GM11168 (cell line): ENCODE data around the gene KRT76.

Experiments used
- in situ Hi-C: fragments of 300-500 bp; cut with MboI; formaldehyde crosslinking; loops from one replicate; pipeline ENCODE4 v1.12.0; 2022; ENCODE audit warnings: low sequenced_read_pairs; ENCODE audit not compliant: unreplicated experiment

Gene KRT76

DNA sequence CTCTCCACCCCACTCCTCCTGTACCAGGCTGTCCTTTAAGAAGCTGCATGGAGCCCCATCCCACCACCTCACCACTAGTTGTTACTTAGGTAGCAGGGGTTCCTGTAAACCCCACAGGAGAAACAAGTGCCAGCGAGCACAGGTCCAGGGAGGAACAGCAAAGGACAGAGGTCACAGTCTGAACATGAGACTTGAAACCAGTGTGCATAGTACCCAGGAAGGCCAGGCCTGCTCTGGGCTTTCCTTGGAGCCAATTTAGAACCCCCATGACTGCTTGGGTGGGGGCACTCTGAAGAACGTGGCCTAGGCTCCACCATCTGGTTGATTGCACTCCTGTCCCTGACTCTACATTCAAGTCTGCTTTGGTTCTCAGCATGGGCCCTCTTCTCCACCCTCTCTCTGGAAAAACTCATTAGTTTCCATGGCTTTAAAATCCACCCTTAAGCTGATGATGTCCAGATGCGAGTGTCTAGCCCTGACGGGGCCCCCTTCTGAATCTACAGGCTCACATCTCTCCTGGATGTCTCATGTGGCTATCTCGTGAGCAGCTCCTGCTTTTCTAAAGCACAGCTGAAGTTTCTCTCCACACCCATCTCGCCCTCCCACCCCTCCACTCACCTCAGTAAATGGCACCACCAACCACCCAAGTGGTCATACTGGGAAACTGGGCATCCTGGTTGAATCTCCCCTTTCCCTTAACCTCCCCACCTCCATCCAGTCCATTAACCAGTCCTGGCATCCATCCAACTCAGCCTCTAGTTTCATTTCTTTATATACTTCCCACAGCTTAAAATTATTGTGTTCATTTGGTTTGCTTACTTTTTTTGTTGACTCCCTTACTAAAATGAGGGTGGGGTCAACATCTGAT is 10.4 kb upstream of the KRT76 start:
- in situ Hi-C loops: no loop called here

DNA sequence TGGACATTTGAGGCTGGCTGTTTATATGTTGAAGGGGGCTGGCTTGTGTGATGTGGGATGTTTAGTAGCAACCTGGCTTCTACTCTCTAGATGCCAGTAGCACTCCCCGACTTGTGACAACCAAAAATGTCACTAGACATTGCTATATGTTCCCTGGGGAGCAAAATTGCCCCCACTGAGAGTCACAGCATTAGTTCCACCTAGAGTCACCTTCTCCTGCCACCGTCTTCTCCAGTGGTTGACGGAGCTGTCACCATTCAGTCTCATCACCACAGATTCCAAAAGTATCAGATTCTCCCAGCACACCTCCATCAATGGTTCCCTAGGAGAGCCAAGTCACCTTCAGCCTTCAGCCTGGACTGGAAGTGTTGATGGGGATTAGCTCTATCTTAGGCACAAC is 7.8 kb upstream of the KRT76 start:
- in situ Hi-C loops: no loop called here

GRCh38 chr12:52783563-52784316 is 6.6 kb upstream of the KRT76 start:
- in situ Hi-C loops: no loop called here

GRCh38 chr12:52782502-52782901 is 5.4 kb upstream of the KRT76 start:
- in situ Hi-C loops: no loop called here

GRCh38 chr12:52781399-52782082 is 4.4 kb upstream of the KRT76 start:
- in situ Hi-C loops: no loop called here

GRCh38 chr12:52779914-52780313 is 2.8 kb upstream of the KRT76 start:
- in situ Hi-C loops: no loop called here

GRCh38 chr12:52778833-52779232 is 1.7 kb upstream of the KRT76 start:
- in situ Hi-C loops: no loop called here

DNA sequence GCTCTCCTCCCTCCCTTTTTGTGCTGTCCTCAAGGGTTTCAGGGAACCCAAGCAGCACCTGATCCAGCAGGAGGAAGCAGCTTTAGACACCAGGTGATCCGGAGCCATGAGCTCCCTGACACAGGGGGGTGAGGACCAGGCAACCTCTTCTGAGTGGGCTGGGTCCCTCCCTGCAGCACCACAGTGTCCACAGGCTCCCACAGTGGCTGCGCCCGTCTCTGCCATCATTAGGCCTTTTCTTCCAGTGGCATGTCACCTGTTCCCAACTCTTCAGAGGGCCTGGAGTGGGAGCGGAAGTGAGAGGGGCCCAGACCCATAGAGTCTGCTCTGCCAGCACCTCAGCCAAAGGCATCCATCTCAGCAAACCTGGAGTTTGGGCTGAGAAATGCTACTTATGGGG is 421 bp upstream of the KRT76 start:
- in situ Hi-C loops: no loop called here

GRCh38 chr12:52776435-52776834 is 710 bp downstream of the KRT76 start:
- in situ Hi-C loops: no loop called here

DNA sequence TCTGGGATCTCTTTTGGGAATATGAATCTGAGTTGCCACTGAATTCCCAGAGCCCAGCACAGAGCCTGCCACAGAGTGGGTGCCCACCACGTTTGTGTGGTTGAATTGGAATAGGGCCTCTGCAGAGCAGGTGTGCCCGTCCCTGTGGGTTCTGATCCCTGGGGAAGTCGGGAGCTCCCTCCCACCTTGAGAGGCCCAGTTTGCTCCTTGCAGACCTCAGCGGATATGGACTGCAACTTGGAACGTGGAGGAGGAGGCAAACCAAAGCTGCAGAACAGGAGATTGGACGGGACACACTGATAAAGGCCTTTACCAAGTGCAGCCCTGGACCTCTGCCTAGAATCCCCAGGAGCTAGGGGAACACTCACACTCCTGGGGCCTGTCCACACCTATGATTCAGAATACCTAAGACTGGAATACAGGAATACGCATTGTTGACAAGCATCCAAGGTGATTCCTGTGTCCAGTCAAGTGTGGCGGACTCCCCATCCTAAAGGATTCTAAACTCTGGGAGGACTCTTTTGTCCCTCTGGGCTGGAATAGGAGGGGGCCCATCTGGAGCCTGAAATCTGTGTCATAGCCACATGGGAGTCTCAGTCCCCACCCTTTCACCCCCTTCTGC is 2.4 kb downstream of the KRT76 start:
- in situ Hi-C loops: no loop called here

DNA sequence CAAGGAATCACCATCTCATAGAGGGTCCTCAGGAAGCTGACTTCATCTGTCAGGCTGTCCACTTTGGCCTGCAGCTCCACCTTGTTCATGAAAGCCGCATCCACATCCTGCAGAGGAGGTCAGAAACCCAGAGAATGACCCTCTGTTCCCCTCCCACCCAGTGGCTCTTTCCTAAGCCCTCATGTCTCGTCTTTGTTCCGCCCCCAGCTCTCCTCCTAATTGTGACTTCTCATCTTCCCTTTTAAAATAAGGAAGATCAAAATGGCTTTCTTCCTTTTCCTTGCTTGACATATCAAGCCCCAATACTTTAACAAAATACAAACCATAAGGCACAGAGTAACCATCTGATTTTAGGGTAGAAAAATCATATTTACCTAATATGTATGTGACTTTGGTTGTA is 4.4 kb downstream of the KRT76 start:
- in situ Hi-C loops: no loop called here

DNA sequence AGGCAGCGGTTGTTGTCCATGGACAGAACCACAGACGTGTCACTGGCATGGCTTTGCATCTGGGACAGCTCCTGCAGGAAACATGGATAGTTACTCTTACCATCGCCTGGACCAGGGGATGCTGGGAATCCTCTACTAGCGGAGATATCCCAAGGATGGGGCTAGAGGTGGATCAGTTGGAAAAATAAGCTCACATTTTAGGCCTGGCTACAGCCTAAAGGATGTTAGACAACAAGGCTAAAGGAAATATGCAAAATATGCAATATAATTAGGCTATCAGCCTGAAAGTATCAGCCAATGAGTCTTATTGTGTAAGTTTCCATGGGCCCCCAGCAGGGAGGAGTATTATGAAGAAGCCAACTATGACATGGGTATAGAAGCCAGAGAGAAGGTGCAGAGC is 5.0 kb downstream of the KRT76 start:
- in situ Hi-C loops: no loop called here

GRCh38 chr12:52771505-52771904 is 5.6 kb downstream of the KRT76 start:
- in situ Hi-C loops: no loop called here

GRCh38 chr12:52771088-52771487 is 6.1 kb downstream of the KRT76 start:
- in situ Hi-C loops: no loop called here

- in situ Hi-C loops: no loop called here
These were observed 7.2 kb downstream of the KRT76 start for GRCh38 chr12:52769946-52770345.

GRCh38 chr12:52769354-52769753 is 7.8 kb downstream of the KRT76 start:
- in situ Hi-C loops: no loop called here

- in situ Hi-C loops: no loop called here
These were observed 8.5 kb downstream of the KRT76 start for GRCh38 chr12:52768479-52769200.

DNA sequence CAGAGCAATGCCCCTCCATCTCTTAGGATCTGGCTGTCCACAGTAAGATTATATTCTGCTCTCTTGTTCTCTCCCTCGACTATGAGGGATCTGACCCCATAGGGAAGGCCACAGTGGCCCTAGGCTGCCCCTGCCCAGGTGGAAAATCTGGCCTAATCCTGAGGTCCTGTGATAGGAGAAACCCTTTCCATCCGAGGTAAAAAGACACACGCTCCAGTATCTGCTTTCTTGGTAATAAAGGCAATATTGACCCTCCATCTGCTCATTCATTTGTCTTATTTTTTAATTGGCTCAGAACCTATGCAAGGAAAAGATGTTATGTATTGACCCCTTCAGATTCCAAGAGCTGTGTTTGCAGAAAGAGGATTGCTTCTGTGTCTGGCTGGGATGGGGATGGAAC is 9.7 kb downstream of the KRT76 start:
- in situ Hi-C loops: no loop called here

DNA sequence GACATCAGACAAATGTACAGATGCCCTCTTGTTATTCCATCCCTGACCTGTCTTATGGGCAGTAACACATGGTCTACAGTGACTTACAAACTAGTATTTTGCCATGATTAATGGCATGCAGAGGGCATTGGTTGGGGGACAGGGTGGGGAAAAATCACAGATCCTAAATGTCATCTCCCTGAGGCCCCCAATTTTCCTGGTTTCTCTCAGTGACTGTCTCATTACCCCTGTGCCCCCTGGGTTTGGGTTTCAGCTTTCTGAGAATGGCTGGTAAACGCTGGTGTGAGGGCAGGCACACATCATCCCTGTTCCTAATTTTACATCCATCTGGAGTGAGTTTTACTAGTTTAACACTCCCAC is 10.1 kb downstream of the KRT76 start:
- in situ Hi-C loops: no loop called here

GRCh38 chr12:52766351-52767019 is 10.7 kb downstream of the KRT76 start:
- in situ Hi-C loops: no loop called here
